ENCODE measurements around the gene GLTP. TPM values are rescaled to one million over a fixed set of nuclear protein-coding genes. Genes with fewer than 3 reads are reported as not detected.
"Not testable (repeated sequence)": the region's sequence is repeated elsewhere in the genome, so short reads cannot be mapped to it uniquely, and the experiment has no call there.

GLTP gene
- total RNA-seq, 3 donors from 2014 or later, result 38.2 to 53.1 (median 40.1) TPM

GRCh38 chr12:109868182-109869051 lies 11.9 kb downstream of the GLTP start:
- Histone ChIP-seq H3K4me3 (no peak overlapping the region), H3K9me3 (no peaks in the 10 kb centered on the region), H3K4me1 (peaks cover 3 to 8% of the 10 kb centered on the region in 2 donors), H3K36me3 (no peaks in the 10 kb centered on the region), H3K27ac (peak overlapping the region; percentile 14 to 55), H3K27me3 (no peaks in the 10 kb centered on the region)
- intact Hi-C loops (cut with DNase I; ENCODE audit: low total_unique reads), result loop anchor here (10.0 kb wide), 1 partner anchor 764 kb away; no protein-coding TSS in a partner anchor
- TF ChIP-seq POLR2A (IDR thresholded peaks at IDR 0.05) (no peak), POLR2AphosphoS5 (IDR thresholded peaks at IDR 0.05) (no peak), CTCF (IDR thresholded peaks at IDR 0.05) (no peak)
- no peak for DNase-seq (ENCODE audit: low spot score in 2 of 2)

GRCh38 chr12:109864916-109865315 lies 15.4 kb downstream of the GLTP start:
- no peaks in the 10 kb centered on the region for H3K27me3 ChIP-seq
- H3K4me3 ChIP-seq, result no peak overlapping the region
- H3K27ac ChIP-seq, result peak overlapping the region; percentile 77 to 84
- no peaks in the 10 kb centered on the region for H3K36me3 ChIP-seq
- DNase-seq (ENCODE audit: low spot score in 2 of 2), result no peak
- TF ChIP-seq CTCF (IDR thresholded peaks at IDR 0.05), result no peak
- peak in 1 of 3 donors; percentile 25 for TF ChIP-seq POLR2AphosphoS5 (IDR thresholded peaks at IDR 0.05)
- TF ChIP-seq POLR2A (IDR thresholded peaks at IDR 0.05), result no peak
- H3K9me3 ChIP-seq, result no peaks in the 10 kb centered on the region
- peaks cover 0 to 4% of the 10 kb centered on the region in 2 donors for H3K4me1 ChIP-seq
- intact Hi-C loops (cut with DNase I; ENCODE audit: low total_unique reads), result loop anchor here (10.0 kb wide), 1 partner anchor 760 kb away; no protein-coding TSS in a partner anchor

- peak in 1 of 2 donors; percentile 39 for DNase-seq (ENCODE audit: low spot score in 2 of 2)
- Histone ChIP-seq H3K36me3 (no peaks in the 10 kb centered on the region), H3K4me1 (peaks cover 0 to 4% of the 10 kb centered on the region in 2 donors), H3K27ac (peak overlapping the region; percentile 77 to 84), H3K9me3 (no peaks in the 10 kb centered on the region), H3K27me3 (no peaks in the 10 kb centered on the region), H3K4me3 (no peak overlapping the region)
- TF ChIP-seq POLR2A (IDR thresholded peaks at IDR 0.05), result no peak
- no peak for TF ChIP-seq POLR2AphosphoS5 (IDR thresholded peaks at IDR 0.05)
- no peak for TF ChIP-seq CTCF (IDR thresholded peaks at IDR 0.05)
- intact Hi-C loops (cut with DNase I; ENCODE audit: low total_unique reads), result loop anchor here (10.0 kb wide), 1 partner anchor 759 kb away; no protein-coding TSS in a partner anchor
Observed at GRCh38 chr12:109863847-109864712, 16.3 kb downstream of the GLTP start.

GRCh38 chr12:109862491-109862890 lies 17.9 kb downstream of the GLTP start:
- not testable (repeated sequence) for DNase-seq (ENCODE audit: low spot score in 2 of 2); H3K27me3 ChIP-seq; H3K9me3 ChIP-seq; H3K27ac ChIP-seq; H3K4me1 ChIP-seq; H3K4me3 ChIP-seq; H3K36me3 ChIP-seq
- intact Hi-C loops (cut with DNase I; ENCODE audit: low total_unique reads), result loop anchor here (10.0 kb wide), 1 partner anchor 758 kb away; no protein-coding TSS in a partner anchor

- DNase-seq (ENCODE audit: low spot score in 2 of 2), result no peak
- H3K27me3 ChIP-seq, result no peaks in the 10 kb centered on the region
- no peaks in the 10 kb centered on the region for H3K9me3 ChIP-seq
- no peak overlapping the region for H3K4me3 ChIP-seq
- intact Hi-C loops (cut with DNase I; ENCODE audit: low total_unique reads), result loop anchor here (10.0 kb wide), 1 partner anchor 757 kb away; no protein-coding TSS in a partner anchor
- TF ChIP-seq POLR2AphosphoS5 (IDR thresholded peaks at IDR 0.05) (no peak), POLR2A (IDR thresholded peaks at IDR 0.05) (no peak), CTCF (IDR thresholded peaks at IDR 0.05) (no peak)
- H3K27ac ChIP-seq, result no peak overlapping the region
- peaks cover 0 to 4% of the 10 kb centered on the region in 2 donors for H3K4me1 ChIP-seq
- no peaks in the 10 kb centered on the region for H3K36me3 ChIP-seq
Observed at GRCh38 chr12:109861689-109862314, 18.5 kb downstream of the GLTP start.
